ENCODE data around the gene DIPK2B. TPM values are rescaled to one million over a fixed set of nuclear protein-coding genes. Genes with fewer than 3 reads are reported as not detected.

Gene DIPK2B
- total and polyA plus RNA-seq, 4 donors, result 0.61 to 24.8 (median 0.89) TPM

DNA sequence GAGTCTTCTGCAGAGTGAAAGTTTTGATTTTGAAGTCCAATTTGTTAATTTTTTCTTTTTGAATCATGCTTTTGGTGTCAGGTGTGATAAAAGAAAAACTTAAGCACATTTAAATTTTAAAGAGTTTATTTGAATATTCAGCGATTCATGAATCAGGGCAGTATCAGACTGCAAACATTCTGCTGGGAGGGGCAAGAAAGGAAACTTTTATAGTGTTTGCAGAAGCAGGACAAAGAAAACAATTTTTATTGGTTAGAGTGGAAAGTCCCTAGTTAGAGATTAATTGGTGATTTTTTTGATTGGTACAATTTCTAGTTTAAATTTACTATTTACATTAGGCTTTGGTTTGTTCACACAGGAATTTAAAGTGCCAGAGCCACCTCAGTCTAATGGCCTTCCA is 1.5 kb upstream of the DIPK2B start (continued):
- TF ChIP-seq, protein P1, sequence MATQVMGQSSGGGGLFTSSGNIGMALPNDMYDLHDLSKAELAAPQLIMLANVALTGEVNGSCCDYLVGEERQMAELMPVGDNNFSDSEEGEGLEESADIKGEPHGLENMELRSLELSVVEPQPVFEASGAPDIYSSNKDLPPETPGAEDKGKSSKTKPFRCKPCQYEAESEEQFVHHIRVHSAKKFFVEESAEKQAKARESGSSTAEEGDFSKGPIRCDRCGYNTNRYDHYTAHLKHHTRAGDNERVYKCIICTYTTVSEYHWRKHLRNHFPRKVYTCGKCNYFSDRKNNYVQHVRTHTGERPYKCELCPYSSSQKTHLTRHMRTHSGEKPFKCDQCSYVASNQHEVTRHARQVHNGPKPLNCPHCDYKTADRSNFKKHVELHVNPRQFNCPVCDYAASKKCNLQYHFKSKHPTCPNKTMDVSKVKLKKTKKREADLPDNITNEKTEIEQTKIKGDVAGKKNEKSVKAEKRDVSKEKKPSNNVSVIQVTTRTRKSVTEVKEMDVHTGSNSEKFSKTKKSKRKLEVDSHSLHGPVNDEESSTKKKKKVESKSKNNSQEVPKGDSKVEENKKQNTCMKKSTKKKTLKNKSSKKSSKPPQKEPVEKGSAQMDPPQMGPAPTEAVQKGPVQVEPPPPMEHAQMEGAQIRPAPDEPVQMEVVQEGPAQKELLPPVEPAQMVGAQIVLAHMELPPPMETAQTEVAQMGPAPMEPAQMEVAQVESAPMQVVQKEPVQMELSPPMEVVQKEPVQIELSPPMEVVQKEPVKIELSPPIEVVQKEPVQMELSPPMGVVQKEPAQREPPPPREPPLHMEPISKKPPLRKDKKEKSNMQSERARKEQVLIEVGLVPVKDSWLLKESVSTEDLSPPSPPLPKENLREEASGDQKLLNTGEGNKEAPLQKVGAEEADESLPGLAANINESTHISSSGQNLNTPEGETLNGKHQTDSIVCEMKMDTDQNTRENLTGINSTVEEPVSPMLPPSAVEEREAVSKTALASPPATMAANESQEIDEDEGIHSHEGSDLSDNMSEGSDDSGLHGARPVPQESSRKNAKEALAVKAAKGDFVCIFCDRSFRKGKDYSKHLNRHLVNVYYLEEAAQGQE (IDR thresholded peaks at IDR 0.05), result no peak
- TF ChIP-seq RXRA (IDR thresholded peaks at IDR 0.05), result no peak

DNA sequence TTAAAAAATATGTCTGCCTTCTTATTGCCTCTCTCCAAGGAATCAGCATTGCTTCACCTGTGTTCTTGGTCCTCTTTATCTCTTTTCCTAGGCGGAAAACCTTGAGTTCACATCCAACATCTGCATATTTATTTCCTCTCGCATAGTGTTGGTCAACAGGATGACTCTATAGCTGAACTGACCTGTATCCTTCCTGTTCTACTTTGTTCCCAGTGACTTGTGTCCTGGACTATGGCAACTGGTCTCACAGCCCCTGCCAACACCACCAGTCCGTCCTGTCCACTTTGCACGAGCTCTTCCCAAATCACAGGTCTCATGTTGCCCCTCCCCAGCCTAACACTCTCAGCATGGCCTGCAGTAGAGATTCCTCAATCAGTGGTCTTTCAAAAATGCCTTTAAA is 2.0 kb downstream of the DIPK2B start:
- H3K27ac ChIP-seq (ENCODE audit: low read depth in 1 of 2, low read length in 2 of 2), result no peak overlapping the region

DNA sequence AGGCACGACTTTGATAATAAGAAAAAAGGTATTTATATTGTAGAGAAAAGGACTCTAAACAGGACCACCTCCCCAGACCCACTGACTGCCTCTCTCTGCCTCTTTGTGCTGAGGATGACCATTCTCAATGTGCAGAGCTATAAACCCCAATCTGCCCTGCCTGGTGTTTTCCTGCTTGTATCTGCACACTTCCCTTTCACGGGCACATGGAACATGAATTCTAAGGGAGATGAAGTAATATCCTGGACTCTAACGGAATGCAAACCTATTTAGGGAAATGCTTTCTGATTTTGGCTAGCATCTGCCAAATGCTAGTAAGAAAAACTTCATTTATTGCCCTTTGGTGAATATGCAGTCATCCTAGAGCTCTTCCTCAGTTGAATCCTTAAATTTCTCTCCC is 2.4 kb downstream of the DIPK2B start:
- no peak for DNase-seq (ENCODE audit: low spot score)
- H3K9me3 ChIP-seq (ENCODE audit: control insufficient read depth in 4 of 4, low read length in 3 of 4), result no peaks in the 10 kb centered on the region
- WGBS, result 52% methylated on average over 3 of the region's 3 CpGs
- no peaks in the 10 kb centered on the region for H3K4me1 ChIP-seq (ENCODE audit: control insufficient read depth in 4 of 4, insufficient read depth in 4 of 4, low read length in 3 of 4)
- TF ChIP-seq NR2F2 (IDR thresholded peaks at IDR 0.05), result no peak
- TF ChIP-seq RXRA (IDR thresholded peaks at IDR 0.05), result no peak
- TF ChIP-seq, protein P1 (IDR thresholded peaks at IDR 0.05), result no peak
- TF ChIP-seq FOXA1 (IDR thresholded peaks at IDR 0.05), result no peak
- TF ChIP-seq, protein P2, sequence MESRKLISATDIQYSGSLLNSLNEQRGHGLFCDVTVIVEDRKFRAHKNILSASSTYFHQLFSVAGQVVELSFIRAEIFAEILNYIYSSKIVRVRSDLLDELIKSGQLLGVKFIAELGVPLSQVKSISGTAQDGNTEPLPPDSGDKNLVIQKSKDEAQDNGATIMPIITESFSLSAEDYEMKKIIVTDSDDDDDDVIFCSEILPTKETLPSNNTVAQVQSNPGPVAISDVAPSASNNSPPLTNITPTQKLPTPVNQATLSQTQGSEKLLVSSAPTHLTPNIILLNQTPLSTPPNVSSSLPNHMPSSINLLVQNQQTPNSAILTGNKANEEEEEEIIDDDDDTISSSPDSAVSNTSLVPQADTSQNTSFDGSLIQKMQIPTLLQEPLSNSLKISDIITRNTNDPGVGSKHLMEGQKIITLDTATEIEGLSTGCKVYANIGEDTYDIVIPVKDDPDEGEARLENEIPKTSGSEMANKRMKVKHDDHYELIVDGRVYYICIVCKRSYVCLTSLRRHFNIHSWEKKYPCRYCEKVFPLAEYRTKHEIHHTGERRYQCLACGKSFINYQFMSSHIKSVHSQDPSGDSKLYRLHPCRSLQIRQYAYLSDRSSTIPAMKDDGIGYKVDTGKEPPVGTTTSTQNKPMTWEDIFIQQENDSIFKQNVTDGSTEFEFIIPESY (IDR thresholded peaks at IDR 0.05), result no peak
- no peak for TF ChIP-seq SP1 (IDR thresholded peaks at IDR 0.05)
- no peak for TF ChIP-seq FOXA2 (IDR thresholded peaks at IDR 0.05)
- TF ChIP-seq YY1 (IDR thresholded peaks at IDR 0.05), result no peak
- TF ChIP-seq, protein P3, sequence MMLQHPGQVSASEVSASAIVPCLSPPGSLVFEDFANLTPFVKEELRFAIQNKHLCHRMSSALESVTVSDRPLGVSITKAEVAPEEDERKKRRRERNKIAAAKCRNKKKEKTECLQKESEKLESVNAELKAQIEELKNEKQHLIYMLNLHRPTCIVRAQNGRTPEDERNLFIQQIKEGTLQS (IDR thresholded peaks at IDR 0.05), result no peak
- TF ChIP-seq RAD21 (IDR thresholded peaks at IDR 0.05), result no peak
- TF ChIP-seq EGR1 (IDR thresholded peaks at IDR 0.05; ENCODE audit: low read depth in 2 of 2), result no peak
- TF ChIP-seq HNF4G (IDR thresholded peaks at IDR 0.05), result no peak
- no peak for TF ChIP-seq GABPA (IDR thresholded peaks at IDR 0.05 in 1 of 2, conservative IDR thresholded peaks at IDR 0.05 in 1 of 2)
- no peak for TF ChIP-seq JUND (IDR thresholded peaks at IDR 0.05)
- TF ChIP-seq, protein P4, sequence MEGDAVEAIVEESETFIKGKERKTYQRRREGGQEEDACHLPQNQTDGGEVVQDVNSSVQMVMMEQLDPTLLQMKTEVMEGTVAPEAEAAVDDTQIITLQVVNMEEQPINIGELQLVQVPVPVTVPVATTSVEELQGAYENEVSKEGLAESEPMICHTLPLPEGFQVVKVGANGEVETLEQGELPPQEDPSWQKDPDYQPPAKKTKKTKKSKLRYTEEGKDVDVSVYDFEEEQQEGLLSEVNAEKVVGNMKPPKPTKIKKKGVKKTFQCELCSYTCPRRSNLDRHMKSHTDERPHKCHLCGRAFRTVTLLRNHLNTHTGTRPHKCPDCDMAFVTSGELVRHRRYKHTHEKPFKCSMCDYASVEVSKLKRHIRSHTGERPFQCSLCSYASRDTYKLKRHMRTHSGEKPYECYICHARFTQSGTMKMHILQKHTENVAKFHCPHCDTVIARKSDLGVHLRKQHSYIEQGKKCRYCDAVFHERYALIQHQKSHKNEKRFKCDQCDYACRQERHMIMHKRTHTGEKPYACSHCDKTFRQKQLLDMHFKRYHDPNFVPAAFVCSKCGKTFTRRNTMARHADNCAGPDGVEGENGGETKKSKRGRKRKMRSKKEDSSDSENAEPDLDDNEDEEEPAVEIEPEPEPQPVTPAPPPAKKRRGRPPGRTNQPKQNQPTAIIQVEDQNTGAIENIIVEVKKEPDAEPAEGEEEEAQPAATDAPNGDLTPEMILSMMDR (IDR thresholded peaks at IDR 0.05; ENCODE audit: low read depth, low read length, missing input control), result no peak
- no peak for TF ChIP-seq HNF4A (conservative IDR thresholded peaks at IDR 0.05)
- peaks cover 0 to 2% (median 1%) of the 10 kb centered on the region in 4 donors for H3K27me3 ChIP-seq (ENCODE audit: control insufficient read depth in 4 of 4, insufficient read depth in 4 of 4, low read length in 3 of 4)
- no peaks in the 10 kb centered on the region for H3K36me3 ChIP-seq (ENCODE audit: control insufficient read depth in 4 of 4, insufficient read depth in 3 of 4, low read depth in 1 of 4, low read length in 3 of 4)
- no peak overlapping the region for H3K4me3 ChIP-seq (ENCODE audit: low read depth in 1 of 3, low read length in 3 of 3)
- no peak overlapping the region for H3K27ac ChIP-seq (ENCODE audit: low read depth in 1 of 2, low read length in 2 of 2)
- H3K9ac ChIP-seq (ENCODE audit: low read depth in 1 of 2, low read length in 2 of 2), result no peak overlapping the region

More for the DNA sequence above, 2.0 kb downstream of the DIPK2B start:
- Histone ChIP-seq H3K9ac (ENCODE audit: low read depth in 1 of 2, low read length in 2 of 2) (no peak overlapping the region), H3K4me3 (ENCODE audit: low read depth in 1 of 3, low read length in 3 of 3) (no peak overlapping the region), H3K27me3 (ENCODE audit: control insufficient read depth in 4 of 4, insufficient read depth in 4 of 4, low read length in 3 of 4) (peaks cover 0 to 2% (median 1%) of the 10 kb centered on the region in 4 donors), H3K4me1 (ENCODE audit: control insufficient read depth in 4 of 4, insufficient read depth in 4 of 4, low read length in 3 of 4) (no peaks in the 10 kb centered on the region), H3K36me3 (ENCODE audit: control insufficient read depth in 4 of 4, insufficient read depth in 3 of 4, low read depth in 1 of 4, low read length in 3 of 4) (no peaks in the 10 kb centered on the region), H3K9me3 (ENCODE audit: control insufficient read depth in 4 of 4, low read length in 3 of 4) (no peaks in the 10 kb centered on the region)
- no peak for DNase-seq (ENCODE audit: low spot score)
- TF ChIP-seq, protein P4 (IDR thresholded peaks at IDR 0.05; ENCODE audit: low read depth, low read length, missing input control), result no peak
- WGBS, result 73% methylated on average over 4 of the region's 4 CpGs
